OCI-LY1 (cell line): ENCODE results near the gene SLC10A6.

Experiments used
- H2AFZ ChIP-seq: fragments of 200-600 bp; sonication (generic), shearing (Covaris generic); 2 replicates; pipeline ENCODE4 v1.6.0; 2014; ENCODE audit warnings: antibody characterized with exemption, mild to moderate bottlenecking, low read length
- H3F3A ChIP-seq: fragments of 200-600 bp; sonication (generic), shearing (Covaris generic); 2 replicates; pipeline ENCODE4 v1.6.0; 2014; ENCODE audit warnings: mild to moderate bottlenecking, antibody characterized with exemption, low read length, moderate library complexity; ENCODE audit not compliant: insufficient read depth
- H3K27ac ChIP-seq: fragments of 200-600 bp; sonication (generic); 2 replicates; pipeline ENCODE4 v1.5.1; 2014; ENCODE audit warnings: low read length, mixed run types, mild to moderate bottlenecking, low read depth; ENCODE audit not compliant: poor library complexity, severe bottlenecking
- H3K27me3 ChIP-seq: fragments of 200-600 bp; sonication (generic); 2 replicates; pipeline ENCODE4 v1.6.0; 2014; ENCODE audit warnings: antibody characterized with exemption, mild to moderate bottlenecking, low read length, moderate library complexity; ENCODE audit not compliant: insufficient read depth
- H3K36me3 ChIP-seq: fragments of 200-600 bp; sonication (generic); 2 replicates; pipeline ENCODE4 v1.6.1; 2014; ENCODE audit warnings: mild to moderate bottlenecking, antibody characterized with exemption, low read length, moderate library complexity, mixed read lengths; ENCODE audit not compliant: insufficient read depth
- H3K4me1 ChIP-seq: fragments of 200-600 bp; sonication (generic); 2 replicates; pipeline ENCODE4 v1.5.1; 2014; ENCODE audit warnings: mild to moderate bottlenecking, low read length, moderate library complexity; ENCODE audit not compliant: insufficient read depth, severe bottlenecking
- H3K4me2 ChIP-seq: fragments of 200-600 bp; sonication (generic), shearing (Covaris generic); 2 replicates; pipeline ENCODE4 v1.6.1; 2014; ENCODE audit warnings: low read length
- H3K4me3 ChIP-seq: fragments of 200-600 bp; sonication (generic); 2 replicates; pipeline ENCODE4 v1.5.1; 2014; ENCODE audit warnings: low read length, low read depth, mild to moderate bottlenecking, mixed read lengths; ENCODE audit not compliant: poor library complexity, severe bottlenecking
- H3K79me2 ChIP-seq: fragments of 200-600 bp; shearing (Covaris generic); 2 replicates; pipeline ENCODE4 v1.6.1; 2016; ENCODE audit warnings: mixed run types, low read length, mixed read lengths; ENCODE audit not compliant: insufficient read depth
- H3K9ac ChIP-seq: fragments of 200-600 bp; sonication (generic), shearing (Covaris generic); 2 replicates; pipeline ENCODE4 v1.6.1; 2014; ENCODE audit warnings: mild to moderate bottlenecking, low read length, mixed read lengths
- H3K9me2 ChIP-seq: fragments of 200-600 bp; sonication (generic), shearing (Covaris generic); 2 replicates; pipeline ENCODE4 v1.6.1; 2014; ENCODE audit warnings: low read depth, mild to moderate bottlenecking, low read length, mixed read lengths
- H3K9me3 ChIP-seq: fragments of 200-600 bp; shearing (Covaris generic); 2 replicates; pipeline ENCODE4 v1.6.1; 2014; ENCODE audit warnings: low read length, mixed read lengths
- H4K20me1 ChIP-seq: fragments of 200-600 bp; sonication (generic), shearing (Covaris generic); 2 replicates; pipeline ENCODE4 v1.6.0; 2016; ENCODE audit warnings: mild to moderate bottlenecking, low read length; ENCODE audit not compliant: insufficient read depth
- CTCF ChIP-seq: fragments of 200-600 bp; sonication (generic), shearing (Covaris generic); IDR thresholded peaks from 2 replicates; pipeline ENCODE4 v1.5.1; 2017; ENCODE audit warnings: mild to moderate bottlenecking, antibody characterized with exemption, low read length, moderate library complexity, mixed read lengths
- EZH2 ChIP-seq: fragments of 200-600 bp; sonication (generic), shearing (Covaris generic); IDR thresholded peaks from 2 replicates; pipeline ENCODE4 v1.8.0; 2017; ENCODE audit warnings: borderline replicate concordance, mixed run types, mild to moderate bottlenecking, antibody characterized with exemption, low read length, moderate library complexity, mixed read lengths

The SLC10A6 gene

GRCh38 chr4:86845593-86845992 lies 3.6 kb downstream of the SLC10A6 start:
- Histone ChIP-seq H3K4me2 (no peak overlapping the region), H3K79me2 (no peaks in the 10 kb centered on the region), H3K4me1 (no peaks in the 10 kb centered on the region), H2AFZ (no peak overlapping the region), H3K27me3 (no peaks in the 10 kb centered on the region), H4K20me1 (no peaks in the 10 kb centered on the region), H3K27ac (no peak overlapping the region), H3F3A (no peaks in the 10 kb centered on the region), H3K36me3 (no peaks in the 10 kb centered on the region), H3K9me3 (no peaks in the 10 kb centered on the region), H3K9me2 (no peaks in the 10 kb centered on the region), H3K4me3 (no peak overlapping the region), H3K9ac (no peak overlapping the region)
- TF ChIP-seq EZH2 = no peak
- TF ChIP-seq CTCF = no peak

DNA sequence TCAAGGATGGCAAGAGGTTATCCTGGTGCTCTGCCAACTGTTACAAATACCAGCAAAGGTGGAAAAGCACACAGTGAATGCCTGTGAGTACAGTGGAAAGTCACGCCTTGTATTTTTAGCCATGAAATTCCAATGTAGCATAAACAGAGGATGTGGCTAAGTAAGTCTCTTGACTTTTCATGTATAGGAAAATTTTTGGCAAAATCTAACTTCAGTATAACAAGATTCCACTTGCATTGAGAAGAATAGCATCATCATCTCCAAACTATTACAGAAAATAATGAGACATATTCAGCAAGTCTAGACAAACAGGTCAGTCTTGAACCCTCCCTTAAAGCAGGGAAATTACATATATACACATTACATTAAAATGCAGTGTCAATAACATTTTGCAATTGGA lies 7.9 kb downstream of the SLC10A6 start:
- Histone ChIP-seq H3K9me2 (no peaks in the 10 kb centered on the region), H3F3A (no peaks in the 10 kb centered on the region), H3K27ac (no peak overlapping the region), H3K27me3 (no peaks in the 10 kb centered on the region), H3K79me2 (no peaks in the 10 kb centered on the region), H3K4me1 (no peaks in the 10 kb centered on the region), H3K4me2 (no peak overlapping the region), H2AFZ (no peak overlapping the region), H3K9me3 (no peaks in the 10 kb centered on the region), H3K9ac (no peak overlapping the region), H3K4me3 (no peak overlapping the region), H3K36me3 (no peaks in the 10 kb centered on the region), H4K20me1 (no peaks in the 10 kb centered on the region)
- no peak for TF ChIP-seq EZH2
- no peak for TF ChIP-seq CTCF

- Histone ChIP-seq H3K4me3 (no peak overlapping the region), H3K9ac (no peak overlapping the region), H3K36me3 (no peaks in the 10 kb centered on the region), H2AFZ (no peak overlapping the region), H3K9me2 (no peaks in the 10 kb centered on the region), H3F3A (no peaks in the 10 kb centered on the region), H3K4me1 (no peaks in the 10 kb centered on the region), H3K79me2 (no peaks in the 10 kb centered on the region), H3K27ac (no peak overlapping the region), H3K9me3 (no peaks in the 10 kb centered on the region), H4K20me1 (no peaks in the 10 kb centered on the region), H3K27me3 (no peaks in the 10 kb centered on the region), H3K4me2 (no peak overlapping the region)
- TF ChIP-seq CTCF = no peak
- TF ChIP-seq EZH2 = no peak
Measured at GRCh38 chr4:86840858-86841257, 8.3 kb downstream of the SLC10A6 start.
